ENCODE results near the gene LLGL2.
"Not testable (repeated sequence)": the region's sequence is repeated elsewhere in the genome, so short reads cannot be mapped to it uniquely, and the experiment has no call there.

Gene LLGL2

DNA sequence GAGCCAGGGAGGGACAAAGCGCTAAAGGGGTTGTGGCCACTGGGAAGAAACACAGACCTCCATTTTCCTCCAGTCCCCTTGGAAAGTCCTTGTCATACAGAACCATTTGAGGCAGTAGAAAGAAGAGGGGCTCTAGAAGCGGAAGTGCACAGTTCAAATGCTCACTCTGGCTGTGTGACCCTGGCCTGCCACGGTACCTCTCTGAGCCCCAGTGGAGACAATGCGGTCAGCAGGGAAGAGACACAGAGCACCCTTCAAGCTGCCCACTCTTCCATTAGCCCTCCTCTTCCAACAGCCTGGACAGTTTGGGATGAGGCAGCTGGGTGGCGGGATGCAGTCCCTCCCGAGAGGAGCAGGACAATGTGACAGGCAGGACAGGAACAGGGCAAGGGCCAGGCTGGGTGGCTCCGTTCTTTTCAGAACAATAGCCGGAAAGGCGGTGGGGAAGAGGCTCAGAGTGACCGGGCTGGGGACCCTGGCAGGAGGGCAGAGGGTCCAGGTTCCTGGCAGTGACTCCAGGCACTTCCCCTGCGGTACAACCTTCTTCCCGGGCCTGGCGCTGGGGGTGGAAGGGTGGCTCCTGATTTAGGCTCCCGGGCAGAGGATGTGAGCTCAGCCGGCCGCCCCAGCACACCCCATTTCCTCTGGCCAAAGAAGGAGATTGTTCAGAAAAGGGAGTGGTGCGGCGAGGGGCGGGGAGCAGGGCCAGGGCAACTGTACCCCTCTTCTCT is 15.8 kb upstream of the LLGL2 start:
- no peak for DNase-seq

DNA sequence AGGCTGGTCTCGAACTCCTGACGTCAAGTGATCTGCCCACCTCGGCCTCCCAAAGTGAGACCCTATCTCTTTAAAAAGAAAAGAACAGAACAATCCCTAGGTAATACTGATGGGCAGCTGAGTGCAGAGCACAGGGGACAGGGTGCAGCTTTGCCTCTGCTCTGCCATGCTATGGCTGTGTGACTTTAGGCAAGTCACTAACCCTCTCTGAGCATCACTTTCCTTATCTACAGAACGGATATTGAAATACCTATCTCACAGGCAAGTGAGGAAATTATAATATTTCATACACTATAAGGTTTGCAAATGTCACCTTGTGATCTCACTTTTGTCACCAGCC is 14.3 kb upstream of the LLGL2 start:
- no peak for DNase-seq

DNA sequence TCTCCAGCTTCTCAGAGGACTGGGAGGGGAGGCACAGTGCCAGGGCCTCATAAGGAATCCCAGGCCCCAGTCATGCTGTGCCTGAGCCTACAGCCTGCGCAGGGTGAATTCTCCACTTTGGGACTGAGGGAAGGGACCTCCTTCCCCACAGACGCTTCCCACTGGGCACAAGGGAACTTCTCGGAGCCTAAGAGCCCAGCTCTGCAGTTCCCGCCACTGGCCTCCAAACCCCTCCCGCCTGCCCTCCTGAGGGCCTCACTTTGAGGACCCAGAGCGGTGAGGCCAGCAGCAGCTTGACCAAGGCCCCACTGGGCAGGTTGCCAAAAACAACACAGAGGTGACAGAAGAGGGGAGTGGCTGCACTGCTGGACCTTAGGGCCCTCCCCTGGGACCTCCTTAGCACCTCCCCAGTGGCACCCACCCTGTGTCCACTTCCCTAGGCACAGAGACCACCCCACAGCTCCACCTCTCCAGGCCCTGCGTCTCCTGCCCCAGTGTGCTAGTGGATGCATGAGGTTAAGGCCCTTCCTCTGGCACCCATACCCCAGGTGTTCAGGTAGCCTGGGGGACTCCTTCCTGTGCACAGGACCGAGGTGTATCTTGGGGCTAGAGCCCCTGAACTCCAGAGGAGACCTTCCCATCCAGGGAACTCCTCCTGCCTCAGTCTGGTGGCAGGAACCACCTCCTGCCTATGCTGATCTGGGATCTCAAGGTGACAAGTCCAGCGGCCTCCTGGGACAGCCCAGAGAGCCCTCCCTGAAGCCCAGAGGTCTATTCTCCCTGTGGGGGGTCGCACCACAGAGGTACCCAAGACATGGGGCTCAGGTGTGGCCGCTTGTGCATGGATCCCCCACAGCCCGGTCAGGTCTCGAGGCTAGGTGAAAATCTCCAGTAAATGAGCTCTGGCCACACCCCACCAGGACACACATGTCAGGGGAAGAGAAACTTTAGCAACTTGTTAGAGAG is 13.6 kb upstream of the LLGL2 start:
- DNase-seq, result peak; percentile 56

DNA sequence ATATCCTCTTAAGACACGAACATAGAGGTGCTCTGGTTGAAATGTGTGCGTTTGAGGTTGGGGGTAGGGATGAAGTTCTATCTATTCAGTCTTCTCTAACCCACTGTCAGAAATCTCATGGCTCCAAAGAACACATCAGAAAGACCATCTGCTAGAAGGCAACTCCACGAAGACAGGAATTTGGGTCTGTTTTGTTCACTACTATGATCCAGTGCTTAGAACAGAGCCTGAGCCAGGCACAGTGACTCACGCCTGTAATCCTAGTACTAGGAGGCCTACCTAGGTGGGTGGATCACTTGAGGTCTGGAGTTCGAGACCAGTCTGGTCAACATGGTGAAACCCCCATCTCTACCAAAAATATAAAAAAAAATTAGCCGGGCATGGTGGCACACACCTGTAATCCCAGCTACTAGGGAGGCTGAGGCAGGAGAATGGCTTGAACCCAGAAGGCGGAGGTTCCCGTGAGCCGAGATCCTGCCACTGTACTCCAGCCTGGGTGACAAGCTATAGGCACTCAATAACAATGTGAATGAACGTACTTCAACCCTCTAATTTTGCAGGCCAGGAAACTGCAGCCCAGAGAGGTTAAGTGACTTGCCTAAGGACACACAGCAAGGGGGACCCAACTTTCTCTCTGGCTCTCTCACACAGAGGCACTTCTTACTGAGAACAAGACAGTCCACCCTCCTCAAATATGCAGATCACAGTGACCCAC is 12.4 kb upstream of the LLGL2 start:
- DNase-seq, result no peak

DNA sequence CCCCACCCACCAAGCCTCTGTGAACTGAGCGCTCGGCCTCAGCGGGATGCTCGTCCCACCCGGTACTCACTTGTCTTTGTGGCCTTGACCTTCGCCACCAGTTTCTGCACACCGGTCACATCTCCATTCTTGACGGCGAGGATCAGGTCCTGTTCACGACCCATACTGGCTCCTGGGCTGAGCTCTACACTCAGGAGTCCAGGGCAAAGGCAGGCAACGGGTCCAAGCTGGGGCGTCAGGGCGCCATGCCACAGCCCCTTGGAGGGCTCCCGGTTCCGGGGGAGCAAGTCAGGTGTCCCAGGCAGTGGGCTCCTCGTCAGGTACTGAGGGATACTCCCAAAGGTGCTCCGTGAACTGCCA is 11.9 kb upstream of the LLGL2 start:
- DNase-seq, result no peak

DNA sequence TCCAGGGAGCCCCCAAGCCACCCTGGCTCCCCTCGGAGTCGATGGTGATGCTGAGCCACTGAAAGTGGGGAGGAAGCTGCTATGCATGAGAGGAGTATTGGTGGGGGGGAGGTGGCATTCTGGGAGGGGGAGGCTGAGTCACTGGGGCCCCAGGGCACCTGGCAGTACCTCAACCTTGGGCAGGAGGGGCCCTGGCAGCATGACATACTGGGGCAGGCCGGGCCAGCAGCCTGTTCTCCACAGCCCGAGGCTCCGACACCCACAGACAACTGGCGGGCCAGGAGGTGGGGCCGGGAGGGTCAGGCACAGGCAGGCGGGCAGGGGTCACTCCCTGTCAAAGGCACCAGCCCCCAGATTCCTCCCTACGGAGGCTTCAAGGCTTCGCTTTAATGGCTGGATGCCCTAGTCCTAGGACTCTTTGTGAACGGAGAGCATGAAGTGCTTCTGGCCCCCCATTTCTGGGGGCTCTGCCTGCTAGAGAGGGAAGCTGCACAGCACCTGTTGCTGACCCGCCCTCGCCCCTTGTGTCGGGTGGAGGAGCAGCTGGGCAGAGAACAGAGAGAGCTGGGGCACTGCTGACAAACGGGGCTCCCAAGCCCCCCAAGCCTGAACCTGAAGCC is 11.1 kb upstream of the LLGL2 start:
- no peak for DNase-seq

DNA sequence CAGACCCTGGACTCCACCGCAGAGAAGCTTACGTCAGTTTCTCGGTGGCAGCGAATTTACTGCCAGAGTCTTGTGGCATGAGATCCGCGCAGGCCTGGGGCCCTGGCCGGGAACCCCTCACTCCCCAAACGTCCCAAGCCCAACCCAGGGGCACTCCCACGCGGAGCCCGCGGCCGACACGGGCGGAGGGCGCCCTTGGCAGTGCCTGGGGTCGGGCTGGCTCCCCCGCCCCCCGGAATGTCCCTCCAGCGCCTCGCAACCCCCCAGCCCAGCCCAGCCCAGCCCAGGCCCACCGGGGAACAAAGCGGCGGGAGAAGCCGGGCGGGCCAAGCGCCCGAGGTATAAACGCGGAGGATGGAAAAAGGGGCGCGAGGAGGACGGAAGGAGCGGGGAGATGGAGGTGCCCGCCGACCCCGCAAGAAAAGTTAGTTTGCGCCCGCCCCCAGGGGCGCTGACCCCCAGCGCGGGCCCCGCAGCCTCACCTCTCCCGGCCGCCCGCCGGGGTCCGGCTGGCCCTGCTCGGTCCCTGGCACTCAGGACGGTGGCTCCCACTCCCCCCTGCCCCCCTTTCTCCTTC is 10.5 kb upstream of the LLGL2 start:
- no peak for DNase-seq

DNA sequence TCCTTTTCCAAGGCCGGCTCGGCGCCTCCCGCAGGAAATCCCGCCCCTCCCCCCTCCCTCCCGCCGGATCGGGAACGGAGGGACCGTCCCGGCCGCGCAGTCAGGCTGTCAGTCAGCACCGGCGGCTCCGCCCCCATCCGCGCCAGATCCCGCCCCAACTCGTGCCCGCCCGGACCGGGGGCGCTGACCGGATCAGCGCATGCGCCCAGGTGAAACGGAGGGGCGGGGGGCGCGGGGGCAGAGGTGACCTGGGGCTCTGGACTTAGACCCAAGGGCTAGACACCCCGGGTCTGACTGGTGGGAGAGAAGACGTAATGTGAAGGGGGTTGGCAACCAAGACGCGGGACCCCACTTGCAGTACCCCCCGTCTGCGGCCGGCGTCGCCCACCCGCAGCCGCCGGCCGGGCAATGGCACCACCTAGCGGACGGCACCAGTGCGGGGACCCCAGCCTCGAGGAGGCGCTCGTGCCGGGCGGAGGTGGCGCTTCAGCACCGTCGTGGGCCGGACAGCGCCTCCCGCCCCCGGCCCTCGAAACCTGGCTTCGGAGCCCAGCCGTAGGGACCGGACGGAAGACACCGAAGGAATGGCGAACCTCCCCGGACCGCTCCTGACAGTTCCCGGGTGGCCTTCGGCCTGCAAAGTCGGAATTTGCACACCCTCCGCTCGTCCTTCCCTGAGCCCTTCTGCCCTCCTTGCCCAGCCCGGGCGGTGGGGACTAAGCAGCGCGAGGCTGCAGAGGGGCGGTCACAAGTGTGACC is 9.8 kb upstream of the LLGL2 start, which contains the start of gene CASKIN2:
Gene CASKIN2, minus strand, starts transcription at position 42 of the 759 bp plus-strand sequence. CDS start 1,733 bp downstream, outside the sequence.
- DNase-seq, result peak; percentile 94

DNA sequence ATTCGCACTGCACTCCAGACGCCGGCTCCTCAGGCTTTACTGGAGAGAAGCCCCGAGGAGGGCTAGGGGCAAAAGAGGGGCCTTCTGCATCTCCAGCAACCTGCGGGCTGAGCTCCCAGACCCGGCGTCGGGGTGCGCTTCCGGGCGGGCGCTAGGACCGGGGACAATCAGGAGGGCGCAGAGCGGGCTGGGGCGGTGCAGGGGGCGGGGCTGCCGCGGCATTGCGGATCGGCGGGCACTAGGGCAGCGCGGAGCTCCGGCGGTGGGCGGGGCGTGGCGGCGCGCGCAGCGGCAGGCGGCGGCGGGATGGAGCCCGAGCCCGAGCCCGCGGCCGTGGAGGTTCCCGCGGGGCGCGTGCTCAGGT is 9.3 kb upstream of the LLGL2 start, which contains the start of gene TSEN54:
Gene TSEN54, plus strand, starts transcription at position 274 of the 364 bp plus-strand sequence. Its CDS starts 33 bp downstream, at position 307.
- peak; percentile 90 for DNase-seq

DNA sequence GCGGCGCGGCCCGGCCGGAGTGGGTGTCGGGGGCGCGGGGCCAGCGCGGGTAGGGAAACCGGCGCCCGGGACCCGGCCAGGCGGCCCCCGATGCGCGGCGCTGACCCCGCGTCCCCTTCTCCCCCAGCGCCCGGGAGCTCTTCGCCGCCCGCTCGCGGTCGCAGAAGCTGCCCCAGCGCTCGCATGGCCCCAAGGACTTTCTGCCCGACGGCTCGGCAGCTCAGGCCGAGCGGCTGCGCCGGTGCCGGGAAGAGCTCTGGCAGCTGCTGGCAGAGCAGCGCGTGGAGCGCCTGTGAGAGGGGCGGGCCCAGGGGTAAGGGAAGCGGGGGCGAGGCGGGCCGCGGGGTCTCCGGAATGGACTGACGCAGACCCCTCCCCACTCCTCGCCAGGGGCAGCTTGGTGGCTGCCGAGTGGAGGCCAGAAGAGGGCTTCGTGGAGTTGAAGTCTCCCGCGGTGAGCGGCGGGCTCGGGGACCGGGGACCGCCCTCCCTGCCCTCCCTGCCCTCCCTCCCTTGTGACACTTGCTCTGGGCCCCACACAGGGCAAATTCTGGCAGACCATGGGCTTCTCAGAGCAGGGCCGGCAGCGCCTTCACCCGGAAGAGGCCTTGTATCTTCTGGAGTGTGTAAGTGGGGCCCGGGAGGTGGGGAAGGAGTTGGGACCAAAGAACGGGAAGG is 8.7 kb upstream of the LLGL2 start:
- DNase-seq, result peak; percentile 60

DNA sequence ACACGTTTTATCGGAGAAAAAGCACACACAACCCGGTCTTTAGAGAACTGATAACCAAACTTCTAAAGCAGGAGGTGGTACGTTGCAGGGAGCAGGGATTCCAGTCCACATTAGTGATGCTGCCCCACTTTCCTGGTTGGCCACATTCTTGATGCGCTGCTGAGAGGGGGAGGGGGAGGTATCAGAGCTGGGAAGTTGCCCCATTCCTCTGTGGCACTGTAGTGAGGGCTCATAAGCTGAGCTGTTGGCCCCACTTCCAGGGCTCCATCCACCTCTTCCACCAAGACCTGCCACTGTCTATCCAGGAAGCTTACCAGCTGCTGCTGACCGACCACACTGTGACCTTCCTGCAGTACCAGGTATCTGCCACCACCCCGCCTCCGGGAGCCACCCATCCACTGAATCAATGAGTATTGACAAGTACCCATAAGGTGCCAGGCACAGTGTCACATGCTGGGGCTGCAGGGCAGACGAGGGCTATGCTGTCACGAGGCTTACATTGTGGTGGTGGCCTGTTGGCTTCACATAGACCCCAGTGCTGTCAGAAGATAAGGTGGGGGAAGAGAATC is 8.1 kb upstream of the LLGL2 start:
- peak; percentile 17 for DNase-seq

DNA sequence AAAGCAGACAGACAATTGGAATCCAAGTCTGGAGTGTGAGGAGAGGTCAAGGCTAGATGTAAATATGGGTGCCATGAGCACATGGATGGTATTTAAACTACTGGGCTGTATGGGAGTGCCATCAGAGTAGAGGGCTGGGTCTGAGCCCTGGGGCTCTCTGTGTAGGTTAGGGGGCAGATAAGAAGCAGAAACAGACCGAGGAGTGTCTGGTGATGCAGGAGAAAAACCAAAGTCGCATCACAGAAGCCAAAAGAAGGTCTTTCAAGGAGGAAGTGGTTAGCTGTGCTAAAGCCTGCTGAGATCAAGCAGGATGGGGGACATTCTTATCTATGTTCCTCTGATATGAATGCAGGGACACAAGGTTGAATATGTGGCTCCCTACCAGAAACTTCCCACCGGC is 7.3 kb upstream of the LLGL2 start:
- DNase-seq, result no peak

DNA sequence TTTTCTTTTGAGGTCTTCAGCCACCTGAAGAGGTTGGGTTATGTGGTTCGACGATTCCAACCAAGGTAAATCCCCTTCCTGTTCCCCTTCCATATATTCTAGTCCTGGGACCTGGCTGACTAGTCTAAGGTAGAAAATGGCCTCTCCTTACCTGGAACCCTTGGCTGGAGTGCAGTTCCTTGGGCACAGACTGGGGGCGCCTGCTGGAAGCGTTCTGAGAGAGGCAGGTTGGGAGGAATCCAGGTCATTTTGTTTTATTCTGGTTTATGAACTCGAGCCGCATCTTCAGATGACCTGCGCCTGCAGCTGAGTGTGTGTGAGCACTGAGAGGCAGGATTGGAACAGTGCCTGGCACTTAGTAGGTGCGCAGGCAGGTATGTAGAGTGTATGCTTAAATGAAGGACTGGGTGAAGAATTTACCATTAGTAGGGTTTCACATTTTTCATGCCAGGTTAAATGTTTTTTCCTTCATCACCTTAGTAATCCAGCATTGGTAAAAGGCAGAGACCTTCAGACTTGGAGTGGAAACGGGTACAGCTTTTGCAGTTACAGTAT is 6.4 kb upstream of the LLGL2 start:
- no peak for DNase-seq

DNA sequence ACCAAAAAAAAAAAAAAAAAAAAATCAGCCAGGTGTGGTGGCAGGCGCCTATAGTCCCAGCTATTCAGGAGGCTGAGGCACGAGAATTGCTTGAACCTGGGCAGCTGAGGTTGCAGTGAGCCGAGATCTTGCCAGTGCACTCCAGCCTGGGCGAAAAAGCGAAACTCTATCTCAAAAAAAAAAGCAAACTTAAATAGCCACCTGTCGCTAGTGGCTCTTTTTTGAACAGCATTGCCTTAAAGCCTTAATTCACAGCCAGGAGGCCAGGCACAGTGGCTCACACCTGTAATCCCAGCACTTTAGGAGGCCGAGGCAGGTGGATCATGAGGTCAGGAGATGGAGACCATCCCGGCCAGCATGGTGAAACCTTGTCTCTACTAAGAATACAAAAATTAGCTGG is 5.1 kb upstream of the LLGL2 start:
- DNase-seq, result not testable (repeated sequence)

DNA sequence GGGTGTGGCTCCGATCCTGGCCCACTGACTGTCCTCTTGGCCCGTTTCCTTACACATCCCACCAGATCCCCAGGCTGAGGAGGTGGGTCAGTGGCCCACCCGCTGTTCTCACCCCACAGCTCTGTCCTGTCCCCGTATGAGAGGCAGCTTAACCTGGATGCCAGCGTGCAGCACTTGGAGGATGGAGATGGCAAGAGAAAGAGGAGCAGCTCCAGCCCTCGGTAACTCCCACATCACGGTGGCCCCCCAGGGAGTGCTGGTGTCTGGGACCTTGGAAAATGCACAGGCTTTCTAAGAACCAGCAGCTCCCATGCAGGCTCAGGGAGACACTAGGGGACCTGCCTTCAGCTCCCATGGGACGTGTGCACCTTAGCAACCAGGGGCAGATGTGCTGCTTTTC is 4.2 kb upstream of the LLGL2 start:
- DNase-seq, result no peak

DNA sequence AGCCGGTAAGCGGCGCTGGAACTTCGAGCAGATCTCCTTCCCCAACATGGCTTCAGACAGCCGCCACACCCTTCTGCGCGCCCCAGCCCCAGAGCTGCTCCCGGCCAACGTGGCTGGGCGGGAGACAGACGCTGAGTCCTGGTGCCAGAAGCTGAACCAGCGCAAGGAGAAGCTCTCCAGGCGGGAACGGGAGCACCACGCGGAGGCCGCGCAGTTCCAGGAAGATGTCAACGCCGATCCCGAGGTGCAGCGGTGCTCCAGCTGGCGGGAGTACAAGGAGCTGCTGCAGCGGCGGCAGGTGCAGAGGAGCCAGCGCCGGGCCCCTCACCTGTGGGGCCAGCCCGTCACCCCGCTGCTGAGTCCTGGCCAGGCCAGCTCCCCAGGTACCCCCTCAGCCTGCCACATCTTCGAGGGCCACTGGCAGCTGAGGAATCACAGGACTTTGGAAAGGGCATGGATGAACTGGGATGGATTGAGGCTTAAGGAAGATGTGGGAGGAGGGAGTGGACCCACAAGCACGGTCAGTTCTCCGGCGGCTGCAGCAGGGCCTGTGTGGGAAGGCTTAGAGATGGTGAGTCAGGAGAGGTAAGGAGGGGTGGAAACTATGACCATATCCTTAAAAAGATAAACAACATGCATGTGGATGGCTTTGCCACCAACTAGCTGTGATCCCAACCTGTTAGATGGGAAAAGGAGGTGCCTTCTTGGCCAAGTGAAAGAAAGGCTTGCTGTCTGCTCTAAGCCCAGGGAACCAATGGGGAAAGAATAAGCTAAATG is 3.4 kb upstream of the LLGL2 start:
- no peak for DNase-seq

DNA sequence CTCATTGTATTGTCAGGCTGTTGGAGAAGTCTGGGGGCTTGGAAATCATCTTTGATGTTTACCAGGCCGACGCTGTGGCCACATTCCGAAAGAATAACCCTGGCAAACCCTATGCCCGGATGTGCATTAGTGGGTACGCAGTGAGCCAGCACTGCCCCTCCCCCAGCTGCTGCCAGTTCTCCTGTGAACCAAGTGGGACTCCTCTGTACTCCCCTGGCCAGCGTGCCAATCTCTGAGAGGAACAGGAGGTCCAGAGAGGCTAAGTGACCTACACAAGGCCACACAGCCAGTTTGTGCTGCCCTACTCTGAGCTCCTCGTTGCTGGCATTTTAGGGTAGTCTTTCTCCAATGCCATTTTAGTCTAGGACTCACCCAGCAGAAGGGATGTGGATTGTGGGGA is 1.9 kb upstream of the LLGL2 start:
- DNase-seq, result no peak

DNA sequence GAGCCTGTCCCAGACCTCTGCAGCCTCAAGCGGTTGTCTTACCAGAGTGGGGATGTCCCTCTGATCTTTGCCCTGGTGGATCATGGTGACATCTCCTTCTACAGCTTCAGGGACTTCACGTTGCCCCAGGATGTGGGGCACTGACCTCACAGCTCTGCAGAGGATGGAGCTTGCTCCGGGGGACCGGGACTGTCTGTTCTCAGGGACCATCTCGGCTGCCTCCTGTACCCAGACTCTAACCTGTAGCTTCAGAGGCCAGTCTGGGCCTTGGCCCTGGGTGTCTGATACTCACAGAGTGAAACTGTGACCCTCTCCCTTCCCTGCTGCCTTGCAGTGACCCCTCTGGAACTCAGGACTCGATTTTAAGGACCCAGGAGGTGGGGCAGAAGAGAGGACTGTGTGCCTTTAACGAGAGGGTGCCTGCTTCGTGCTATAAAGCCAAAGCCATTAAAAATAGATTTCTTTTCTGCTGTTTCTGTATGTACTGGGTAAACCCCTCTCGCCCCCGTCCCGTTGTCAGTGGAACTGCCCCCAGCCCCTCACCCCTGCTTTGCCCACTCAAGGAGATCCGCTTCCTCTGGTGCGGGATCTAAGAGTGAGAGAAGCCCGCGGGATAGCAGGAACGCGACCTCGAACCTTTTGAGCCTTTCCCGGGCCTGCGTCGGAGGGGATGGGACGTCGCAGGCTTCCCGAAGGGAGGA is 1.1 kb upstream of the LLGL2 start:
- no peak for DNase-seq

Measured in NCI-H146 (cell line).